HG03469 (cell line): ENCODE results near the gene COPZ2.
"Not testable (repeated sequence)": the region's sequence is repeated elsewhere in the genome, so short reads cannot be mapped to it uniquely, and the experiment has no call there.

ENCODE experiments used
- ATAC-seq: cut with Tn5 transposase; IDR thresholded peaks from one replicate; pipeline ENCODE4 v1.9.1; 2021; ENCODE audit warnings: mild to moderate bottlenecking, moderate library complexity, moderate number of reproducible peaks; ENCODE audit not compliant: unreplicated experiment

The COPZ2 gene, protein sequence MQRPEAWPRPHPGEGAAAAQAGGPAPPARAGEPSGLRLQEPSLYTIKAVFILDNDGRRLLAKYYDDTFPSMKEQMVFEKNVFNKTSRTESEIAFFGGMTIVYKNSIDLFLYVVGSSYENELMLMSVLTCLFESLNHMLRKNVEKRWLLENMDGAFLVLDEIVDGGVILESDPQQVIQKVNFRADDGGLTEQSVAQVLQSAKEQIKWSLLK

DNA sequence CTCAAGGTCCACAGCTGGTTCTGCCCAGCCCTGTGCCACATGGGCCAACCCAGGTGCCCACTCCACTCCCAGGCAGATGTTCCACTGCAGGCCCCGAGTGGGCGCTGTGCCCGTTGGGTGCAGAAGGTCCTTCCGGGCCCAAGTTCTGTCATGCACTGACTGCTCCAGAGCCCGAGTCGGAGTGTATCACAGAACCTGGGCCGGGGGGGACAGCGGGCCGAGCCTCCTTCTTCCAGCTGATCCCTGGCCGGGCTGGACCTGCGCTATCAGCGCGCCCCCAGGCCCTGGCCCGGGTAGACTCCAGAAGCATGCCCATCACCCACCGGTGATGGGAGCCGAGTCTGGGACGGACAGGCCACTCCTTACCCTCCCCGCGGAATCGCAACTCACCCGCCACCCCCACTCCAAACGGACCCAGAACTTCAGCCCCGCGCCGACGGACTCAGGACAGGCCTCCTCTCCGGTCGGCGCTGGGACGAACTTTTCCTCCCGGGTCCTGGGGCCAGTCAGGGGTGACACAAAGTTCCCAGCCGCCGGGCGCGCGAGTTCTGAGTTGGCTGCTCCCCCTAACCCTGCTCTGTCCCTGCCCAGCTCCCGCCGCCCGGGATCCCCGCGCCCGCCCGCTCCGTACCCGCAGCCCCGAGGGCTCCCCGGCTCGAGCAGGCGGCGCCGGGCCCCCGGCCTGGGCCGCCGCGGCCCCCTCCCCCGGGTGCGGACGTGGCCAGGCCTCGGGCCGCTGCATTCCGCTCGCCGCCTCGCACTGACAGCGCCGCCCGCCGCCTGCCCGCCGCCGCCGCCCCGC lies at the start of gene COPZ2:
Gene COPZ2, minus strand, starts transcription at position 762 of the 802 bp plus-strand sequence. Its CDS starts 20 bp downstream, at position 742.
- no peak for ATAC-seq

DNA sequence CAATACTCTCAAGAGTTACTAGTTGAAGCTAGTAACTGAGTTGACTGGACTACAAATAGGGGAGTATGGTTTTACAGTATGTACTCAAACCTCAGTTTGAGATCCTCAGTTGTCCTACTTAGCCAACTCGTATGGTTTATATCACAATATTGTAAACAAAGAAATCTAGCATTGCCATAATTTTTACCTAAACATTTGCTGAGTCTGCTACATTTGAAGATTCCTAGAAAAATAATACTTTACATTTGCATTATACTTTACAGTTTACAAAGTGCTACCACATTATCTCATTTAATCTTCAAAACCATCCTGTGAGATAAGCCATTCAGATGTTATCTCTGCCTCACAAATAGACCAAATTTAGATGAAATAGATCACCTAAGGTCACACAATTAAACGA lies 47.3 kb upstream of the COPZ2 start:
- ATAC-seq, result no peak

DNA sequence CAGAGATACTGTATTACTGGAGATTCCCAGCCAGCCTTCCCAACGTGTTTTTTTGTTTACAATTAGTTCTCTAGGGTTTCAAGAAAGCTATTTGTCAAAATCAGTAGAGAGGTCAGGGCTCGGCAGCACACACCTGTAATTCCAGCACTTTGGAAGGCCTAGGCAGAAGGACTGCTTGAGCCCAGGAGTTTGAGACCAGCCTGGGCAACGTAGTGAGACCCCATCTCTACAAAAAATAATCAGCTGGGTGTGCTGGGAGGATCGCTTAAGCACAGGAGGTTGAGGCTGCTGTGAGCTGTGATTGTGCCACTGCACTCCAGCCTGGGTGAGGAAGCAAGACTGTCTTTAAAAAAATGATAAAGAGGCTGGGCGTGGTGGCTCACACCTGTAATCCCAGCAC lies 44.3 kb upstream of the COPZ2 start:
- ATAC-seq, result no peak

DNA sequence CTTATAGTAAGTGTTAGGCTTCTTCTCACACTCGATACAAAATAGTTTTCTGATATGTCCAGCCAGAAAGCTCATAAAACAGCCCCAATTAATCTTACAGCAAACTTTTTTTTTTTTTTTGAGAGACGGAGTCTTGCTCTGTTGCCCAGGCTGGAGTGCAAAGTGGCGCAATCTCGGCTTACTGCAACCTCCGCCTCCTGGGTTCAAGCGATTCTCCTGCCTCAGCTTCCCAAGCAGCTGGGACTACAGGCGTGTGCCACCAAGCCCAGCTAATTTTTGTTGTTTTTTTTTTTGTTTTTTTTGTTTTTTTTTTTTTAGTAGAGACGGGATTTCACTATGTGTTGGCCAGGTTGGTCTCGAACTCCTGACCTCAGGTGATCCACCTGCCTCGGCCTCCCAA lies 39.6 kb upstream of the COPZ2 start:
- ATAC-seq, result not testable (repeated sequence)

DNA sequence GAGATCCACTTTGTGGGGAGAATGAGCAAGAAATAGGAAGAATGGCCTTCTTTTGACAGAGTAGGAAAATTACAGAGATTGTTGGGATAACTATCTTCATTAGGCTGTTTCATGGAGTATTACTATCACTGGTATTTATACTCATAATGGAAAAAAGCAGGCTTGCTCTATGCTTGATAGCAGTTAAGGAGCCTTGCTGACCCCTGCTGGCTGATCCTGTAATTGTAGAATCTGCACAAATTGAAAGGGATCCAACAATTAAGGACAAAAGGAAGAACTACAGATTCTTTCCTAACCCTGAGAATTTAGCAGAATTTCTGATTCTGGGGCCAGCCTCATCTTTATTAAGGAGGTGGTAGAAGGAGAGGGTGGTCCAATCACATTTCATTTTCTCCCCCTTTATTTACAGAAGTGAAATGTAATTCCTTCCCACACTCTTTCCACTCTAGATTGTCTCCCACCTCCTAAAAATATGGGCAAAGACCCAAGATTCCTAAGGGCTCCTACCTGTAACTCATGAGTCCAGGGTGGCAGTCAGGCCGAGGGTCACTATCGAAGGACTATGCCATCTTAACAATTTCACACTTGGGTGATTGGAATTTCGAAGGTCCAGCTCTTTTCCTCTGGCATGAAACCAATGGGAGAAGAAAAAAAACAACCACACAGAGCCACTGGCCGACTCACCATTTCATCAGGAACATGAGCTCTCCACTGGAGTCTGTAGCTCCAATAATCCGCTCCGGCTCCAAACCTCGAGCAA lies 36.9 kb upstream of the COPZ2 start:
- ATAC-seq, result no peak

DNA sequence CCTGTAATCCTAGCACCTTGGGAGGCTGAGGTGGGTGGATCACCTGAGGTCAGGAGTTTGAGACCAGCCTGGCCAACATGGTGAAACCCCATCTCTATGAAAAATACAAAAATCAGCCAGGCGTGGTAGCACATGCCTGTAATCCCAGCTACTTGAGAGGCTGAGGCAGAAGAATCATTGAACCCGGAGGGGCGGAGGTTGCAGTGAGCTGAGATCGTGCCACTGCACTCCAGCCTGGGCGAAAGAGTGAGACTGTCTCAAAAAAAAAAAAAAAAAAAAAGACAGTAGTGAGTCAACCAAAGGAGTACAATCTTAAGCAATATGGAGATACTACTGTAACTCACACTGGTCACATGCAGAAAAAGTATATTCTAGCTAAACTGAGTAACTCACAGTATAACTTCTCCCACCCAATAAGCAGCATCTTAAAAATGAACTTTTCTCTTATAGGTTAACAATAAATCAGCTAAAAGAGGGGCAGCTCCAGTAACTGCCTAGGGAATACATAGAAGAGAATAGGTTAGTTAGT lies 36.0 kb upstream of the COPZ2 start:
- not testable (repeated sequence) for ATAC-seq

DNA sequence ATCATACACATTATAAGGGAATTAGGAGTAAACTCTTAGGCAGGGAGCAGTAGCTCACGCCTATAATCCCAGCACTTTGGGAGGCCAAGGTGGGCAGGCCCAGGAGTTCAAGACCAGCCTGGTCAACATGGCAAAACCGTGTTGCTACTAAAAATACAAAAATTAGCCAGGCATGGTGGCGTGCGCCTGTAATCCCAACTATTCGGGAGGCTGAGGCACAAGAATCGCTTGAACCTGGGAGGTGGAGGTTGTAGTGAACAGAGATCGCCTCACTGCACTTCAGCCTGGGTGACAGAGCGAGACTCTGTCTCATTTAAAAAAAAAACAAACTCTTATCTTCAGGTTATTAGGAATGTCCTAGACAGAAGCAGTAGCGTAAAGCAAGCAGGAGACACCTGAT lies 35.2 kb upstream of the COPZ2 start:
- ATAC-seq, result not testable (repeated sequence)

DNA sequence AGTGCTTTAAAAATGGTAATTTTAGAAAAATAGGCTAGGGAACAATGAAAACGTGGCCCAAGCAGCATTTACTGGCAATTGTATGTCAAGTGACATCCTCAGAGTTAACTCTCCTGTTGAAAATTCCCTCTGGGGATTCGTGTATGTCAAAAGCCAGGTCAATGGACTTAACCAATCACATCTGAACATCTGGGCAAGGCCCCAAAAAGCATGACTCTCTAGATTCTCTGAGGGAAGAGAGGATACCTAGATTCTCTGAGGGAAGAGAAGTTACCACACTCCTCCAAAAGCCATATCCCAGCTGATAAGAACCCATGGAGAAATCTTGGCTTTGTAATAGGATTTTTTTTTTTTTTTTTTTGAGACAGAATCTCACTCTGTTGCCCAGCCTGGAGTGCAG lies 34.1 kb upstream of the COPZ2 start:
- ATAC-seq, result no peak

DNA sequence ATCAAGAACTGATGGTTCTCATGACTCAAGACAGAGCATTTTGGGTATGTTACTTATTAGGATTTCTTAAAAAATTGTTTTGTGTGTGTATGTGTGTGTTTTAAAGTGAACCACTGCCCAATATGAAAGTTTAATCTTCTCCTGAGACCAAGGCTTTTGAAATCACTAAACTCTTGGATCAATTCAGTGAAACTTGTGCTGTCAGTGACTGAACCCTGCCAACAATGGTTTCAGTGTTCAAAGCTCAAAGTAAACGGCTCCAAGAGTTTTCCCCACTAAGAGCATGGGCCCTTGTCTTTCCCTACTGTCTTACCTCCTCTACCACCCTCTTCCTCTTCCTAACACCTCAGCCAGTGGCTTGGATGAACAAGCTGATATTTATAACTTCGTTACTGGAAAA lies 32.6 kb upstream of the COPZ2 start:
- ATAC-seq, result no peak

DNA sequence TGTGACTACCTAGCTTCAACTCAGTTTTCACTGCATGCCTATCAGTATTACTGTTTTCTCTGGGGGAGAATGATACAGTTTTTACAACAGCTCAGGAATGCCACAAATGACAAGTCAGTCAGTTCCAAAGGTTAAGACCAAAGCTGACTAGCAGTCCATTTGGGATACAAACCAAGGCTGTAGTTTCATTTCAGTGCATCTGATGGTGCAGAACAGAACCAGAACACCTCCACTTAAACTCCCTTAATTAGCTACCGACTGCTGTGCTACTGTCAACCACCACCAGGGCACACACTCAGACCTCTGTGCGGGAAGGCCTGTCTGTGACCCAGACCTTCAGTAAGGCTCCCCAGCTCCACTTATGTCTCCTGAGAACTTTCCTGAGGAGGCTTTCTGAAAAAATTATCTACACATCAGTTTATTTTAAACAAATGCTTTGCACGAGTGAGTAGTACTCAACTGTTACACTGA lies 30.9 kb upstream of the COPZ2 start:
- no peak for ATAC-seq

DNA sequence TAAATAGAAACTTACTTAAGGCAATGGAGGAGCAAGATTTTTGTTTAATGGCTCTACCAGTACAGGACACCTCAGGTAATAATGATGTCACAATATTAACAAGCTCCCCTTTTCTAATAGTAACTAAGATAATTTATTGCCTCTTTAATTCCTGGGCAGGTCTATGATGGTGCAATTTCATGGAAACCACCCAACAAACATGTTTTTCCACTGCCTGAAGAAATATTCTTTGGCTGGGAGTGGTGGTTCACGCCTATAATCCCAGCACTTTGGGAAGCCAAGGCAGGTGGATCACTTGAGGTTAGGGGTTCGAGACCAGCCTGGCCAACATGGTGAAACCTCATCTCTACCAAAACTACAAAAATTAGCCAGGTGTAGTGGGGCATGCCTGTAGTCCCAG lies 30.2 kb upstream of the COPZ2 start:
- ATAC-seq, result not testable (repeated sequence)

DNA sequence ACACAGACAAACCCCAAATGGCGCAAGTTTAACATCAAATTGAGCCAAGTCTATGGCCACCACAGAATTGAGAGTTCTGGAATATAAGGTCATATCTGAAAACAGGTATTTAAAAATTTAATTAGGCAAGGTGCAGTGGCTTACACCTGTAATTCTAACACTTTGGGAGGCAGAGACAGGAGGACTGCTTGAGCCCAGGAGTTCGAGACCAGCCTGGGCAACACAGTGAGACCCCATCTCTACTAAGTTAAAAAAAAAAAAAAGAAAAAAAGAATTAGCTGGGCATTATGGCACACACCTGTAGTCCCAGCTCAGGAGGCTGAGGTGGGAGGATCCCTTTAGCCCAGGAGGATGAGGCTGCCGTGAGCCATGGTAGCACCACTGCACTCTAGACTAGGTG lies 29.6 kb upstream of the COPZ2 start:
- ATAC-seq, result no peak

DNA sequence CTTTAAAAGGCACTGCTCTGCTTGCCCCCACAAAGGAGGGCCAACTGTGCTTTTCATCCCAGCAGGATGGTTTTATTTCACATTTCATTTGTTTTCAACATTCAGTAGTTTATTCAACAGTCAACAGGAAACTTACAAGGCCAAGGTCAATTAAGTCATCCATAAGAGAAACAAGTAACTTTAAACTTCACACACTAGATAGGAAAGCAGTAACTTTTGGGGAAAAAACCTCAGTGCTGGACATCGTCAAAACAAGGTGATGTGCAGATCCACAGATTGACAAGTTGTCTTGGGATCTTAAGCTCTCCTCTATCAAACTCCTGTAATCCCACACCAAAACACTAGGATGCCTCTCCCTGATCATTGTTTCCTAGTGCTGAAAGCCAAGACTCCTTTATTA lies 29.1 kb upstream of the COPZ2 start:
- no peak for ATAC-seq

DNA sequence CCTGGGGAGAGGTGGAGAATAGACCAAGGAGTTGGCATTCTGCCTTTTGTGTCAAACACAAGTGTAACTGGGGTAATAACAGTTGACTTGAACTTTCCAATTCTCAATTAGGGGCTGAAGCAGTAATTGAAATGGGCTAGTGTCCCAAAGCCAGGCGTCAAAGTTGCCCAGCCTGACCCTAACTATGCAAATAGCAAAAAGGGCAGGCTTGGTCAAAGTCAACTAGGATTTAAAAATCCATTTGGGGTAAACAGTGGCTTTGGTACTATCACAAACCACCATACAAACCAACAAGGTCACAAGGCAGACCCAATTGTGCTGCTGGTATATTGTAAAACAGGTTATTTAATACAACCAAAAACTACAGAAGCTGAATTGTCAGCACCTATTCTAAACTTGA lies 28.6 kb upstream of the COPZ2 start:
- ATAC-seq, result no peak

DNA sequence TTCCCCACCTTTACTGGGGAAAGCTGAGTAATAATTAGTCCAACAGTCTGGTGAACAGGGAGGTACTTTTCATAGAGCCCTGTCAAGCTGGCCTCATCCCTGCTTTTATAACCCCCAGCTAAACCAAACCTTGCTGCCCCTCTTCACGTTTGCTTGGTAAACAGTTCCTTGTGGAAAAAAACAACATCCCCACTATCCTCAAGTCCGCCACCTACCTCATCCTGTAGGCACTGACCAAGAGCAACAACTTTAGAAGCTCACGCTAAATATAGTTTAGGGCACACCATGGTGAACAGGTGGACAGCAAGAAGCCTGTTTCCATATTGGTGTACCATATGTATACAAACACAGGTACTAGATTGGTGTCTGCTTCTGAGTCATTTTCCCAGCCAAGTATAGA lies 27.0 kb upstream of the COPZ2 start:
- ATAC-seq, result no peak

DNA sequence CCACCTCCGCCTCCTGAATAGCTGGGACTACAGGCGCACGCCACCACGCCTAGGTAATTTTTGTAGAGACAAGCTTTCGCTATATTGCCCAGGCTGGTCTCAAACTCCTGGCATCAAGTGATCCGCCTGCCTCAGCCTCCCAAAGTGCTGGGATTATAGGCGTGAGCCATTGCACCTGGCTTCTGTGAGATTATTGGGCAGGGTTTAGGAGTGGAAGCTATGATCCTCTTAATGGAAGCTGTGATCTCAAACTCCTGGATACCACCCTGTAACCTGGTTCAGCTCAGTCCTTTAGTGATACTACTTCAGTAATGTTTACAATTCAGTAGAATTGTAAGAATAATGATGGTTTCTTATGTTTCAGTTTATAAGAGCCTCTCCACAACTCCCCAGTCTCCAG lies 24.7 kb upstream of the COPZ2 start:
- ATAC-seq, result no peak

DNA sequence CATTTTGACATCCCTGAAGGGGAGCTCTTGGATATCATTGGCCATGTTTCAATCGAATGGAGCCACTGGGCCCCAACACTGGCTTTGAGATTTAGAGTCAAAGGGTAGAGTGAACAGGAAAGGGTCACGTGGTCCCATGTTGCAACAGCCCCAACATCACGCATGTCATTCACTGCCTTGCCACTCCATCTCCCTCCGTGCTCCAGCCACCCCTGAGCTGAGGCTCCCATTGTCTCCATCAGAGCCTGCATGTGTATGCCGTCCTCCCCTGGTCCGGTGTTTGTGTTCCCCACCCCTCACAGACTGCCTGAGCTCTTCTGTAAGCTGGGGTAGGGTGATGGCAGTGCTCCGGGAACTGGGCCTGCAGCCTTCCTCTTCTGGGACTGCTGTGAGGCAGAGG lies 22.7 kb upstream of the COPZ2 start:
- ATAC-seq, result no peak

DNA sequence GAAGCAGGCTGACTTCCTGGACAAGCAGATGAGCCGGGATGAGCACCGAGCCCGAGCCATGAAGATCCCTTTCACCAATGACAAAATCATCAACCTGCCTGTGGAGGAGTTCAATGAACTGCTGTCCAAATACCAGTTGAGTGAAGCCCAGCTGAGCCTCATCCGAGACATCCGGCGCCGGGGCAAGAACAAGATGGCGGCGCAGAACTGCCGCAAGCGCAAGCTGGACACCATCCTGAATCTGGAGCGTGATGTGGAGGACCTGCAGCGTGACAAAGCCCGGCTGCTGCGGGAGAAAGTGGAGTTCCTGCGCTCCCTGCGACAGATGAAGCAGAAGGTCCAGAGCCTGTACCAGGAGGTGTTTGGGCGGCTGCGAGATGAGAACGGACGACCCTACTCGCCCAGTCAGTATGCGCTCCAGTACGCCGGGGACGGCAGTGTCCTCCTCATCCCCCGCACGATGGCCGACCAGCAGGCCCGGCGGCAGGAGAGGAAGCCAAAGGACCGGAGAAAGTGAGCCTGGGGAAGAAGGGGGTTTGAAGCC lies 21.6 kb upstream of the COPZ2 start:
- ATAC-seq, result no peak

DNA sequence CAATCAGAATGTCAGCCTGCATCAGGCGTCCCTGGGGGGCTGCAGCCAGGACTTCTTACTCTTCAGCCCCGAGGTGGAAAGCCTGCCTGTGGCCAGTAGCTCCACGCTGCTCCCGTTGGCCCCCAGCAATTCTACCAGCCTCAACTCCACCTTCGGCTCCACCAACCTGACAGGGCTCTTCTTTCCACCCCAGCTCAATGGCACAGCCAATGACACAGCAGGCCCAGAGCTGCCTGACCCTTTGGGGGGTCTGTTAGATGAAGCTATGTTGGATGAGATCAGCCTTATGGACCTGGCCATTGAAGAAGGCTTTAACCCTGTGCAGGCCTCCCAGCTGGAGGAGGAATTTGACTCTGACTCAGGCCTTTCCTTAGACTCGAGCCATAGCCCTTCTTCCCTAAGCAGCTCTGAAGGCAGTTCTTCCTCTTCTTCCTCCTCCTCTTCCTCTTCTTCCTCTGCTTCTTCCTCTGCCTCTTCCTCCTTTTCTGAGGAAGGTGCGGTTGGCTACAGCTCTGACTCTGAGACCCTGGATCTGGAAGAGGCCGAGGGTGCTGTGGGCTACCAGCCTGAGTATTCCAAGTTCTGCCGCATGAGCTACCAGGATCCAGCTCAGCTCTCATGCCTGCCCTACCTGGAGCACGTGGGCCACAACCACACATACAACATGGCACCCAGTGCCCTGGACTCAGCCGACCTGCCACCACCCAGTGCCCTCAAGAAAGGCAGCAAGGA lies 21.0 kb upstream of the COPZ2 start:
- no peak for ATAC-seq

DNA sequence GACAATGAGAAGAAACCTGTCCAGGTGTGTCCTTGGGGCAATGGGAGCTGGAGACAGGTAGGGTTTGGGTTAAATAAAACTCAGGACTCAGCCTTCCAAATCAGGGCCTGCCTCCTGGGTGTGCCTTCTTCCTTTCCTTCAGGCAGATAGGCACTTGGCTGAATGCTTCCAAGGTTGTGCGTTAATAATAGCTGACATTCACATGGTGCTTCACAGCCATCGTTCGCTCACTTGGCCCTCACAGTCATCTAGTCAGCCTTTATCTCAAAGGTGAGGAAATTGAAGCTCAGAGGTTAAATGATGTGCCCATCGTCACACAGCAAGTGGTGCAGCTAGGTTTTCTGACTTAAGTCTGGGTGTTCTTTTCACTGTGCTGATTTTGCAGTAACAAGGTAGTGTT lies 20.0 kb upstream of the COPZ2 start:
- no peak for ATAC-seq

DNA sequence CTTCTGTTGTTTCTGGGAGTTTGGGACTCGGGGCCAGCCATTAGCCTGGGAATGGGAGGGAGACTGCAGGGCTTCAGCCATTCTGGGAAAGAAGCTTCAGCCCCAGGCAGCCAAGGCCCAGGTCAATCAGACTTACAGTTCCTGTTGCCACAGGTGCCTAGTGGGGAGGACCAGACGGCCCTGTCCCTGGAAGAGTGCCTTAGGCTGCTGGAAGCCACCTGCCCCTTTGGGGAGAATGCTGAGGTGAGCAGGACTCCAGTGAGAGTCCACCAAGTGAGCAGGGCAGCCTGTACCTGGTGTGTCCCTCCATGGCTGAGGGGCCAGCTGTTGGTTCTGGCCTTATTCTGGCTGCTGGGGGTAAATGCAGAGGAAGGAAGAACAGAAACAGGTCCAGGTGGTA lies 19.3 kb upstream of the COPZ2 start:
- no peak for ATAC-seq
